Liver (tissue), 9 donors: ENCODE results near the gene HEPHL1. TPM values are rescaled to one million over a fixed set of nuclear protein-coding genes. Genes with fewer than 3 reads are reported as not detected.

Experiments used
- DNase-seq: peaks from one replicate; pipeline ENCODE4 v3.0.0-alpha.2; 2017; ENCODE audit warnings: low spot score
- H3K27ac ChIP-seq, 2 donors: one replicate each; pipeline ENCODE4 v1.7.0; 2013; ENCODE audit warnings: inconsistent platforms in 2 of 2, low read length in 2 of 2, control low read depth in 1 of 2, low read depth in 1 of 2, mild to moderate bottlenecking in 1 of 2
- H3K27me3 ChIP-seq, 4 donors: one replicate each; pipeline versions ENCODE4 v1.6.1 to v1.7.0; 2013; ENCODE audit warnings: low read length in 3 of 4, inconsistent platforms in 1 of 4, mild to moderate bottlenecking in 1 of 4, moderate library complexity in 1 of 4; ENCODE audit not compliant: control insufficient read depth in 4 of 4, insufficient read depth in 4 of 4
- H3K36me3 ChIP-seq, 4 donors: one replicate each; pipeline versions ENCODE4 v1.6.1 to v1.7.0; 2013; ENCODE audit warnings: low read length in 3 of 4, mild to moderate bottlenecking in 3 of 4, low read depth in 1 of 4, moderate library complexity in 1 of 4; ENCODE audit not compliant: control insufficient read depth in 4 of 4, insufficient read depth in 3 of 4
- H3K4me1 ChIP-seq, 4 donors: one replicate each; pipeline versions ENCODE4 v1.6.1 to v1.7.0; 2013; ENCODE audit warnings: low read length in 3 of 4, mild to moderate bottlenecking in 3 of 4, moderate library complexity in 1 of 4; ENCODE audit not compliant: control insufficient read depth in 4 of 4, insufficient read depth in 4 of 4
- H3K4me3 ChIP-seq, 3 donors: one replicate each; pipeline versions ENCODE4 v1.6.1 to v1.7.0; 2013; ENCODE audit warnings: low read length in 3 of 3, control low read depth in 1 of 3, low read depth in 1 of 3, mild to moderate bottlenecking in 1 of 3
- H3K9ac ChIP-seq, 2 donors: one replicate each; pipeline ENCODE4 v1.7.0; 2013; ENCODE audit warnings: low read length in 2 of 2, mild to moderate bottlenecking in 2 of 2, moderate library complexity in 2 of 2, control low read depth in 1 of 2, low read depth in 1 of 2
- H3K9me3 ChIP-seq, 4 donors: one replicate each; pipeline versions ENCODE4 v1.6.1 to v1.7.0; 2013; ENCODE audit warnings: low read length in 3 of 4; ENCODE audit not compliant: control insufficient read depth in 4 of 4
- ATF3 ChIP-seq: IDR thresholded peaks from 2 replicates; pipeline ENCODE4 v1.6.1; 2016; ENCODE audit warnings: antibody characterized with exemption
- CTCF ChIP-seq: fragments of 150-350 bp; IDR thresholded peaks from 2 replicates; pipeline ENCODE4 v1.5.1; 2017; ENCODE audit warnings: improper control_type of control experiment, low read depth, low read length; ENCODE audit not compliant: missing input control
- EGR1 ChIP-seq, 2 donors: IDR thresholded peaks; 2 replicates each; pipeline ENCODE4 v1.6.1; 2016 to 2018; ENCODE audit warnings: antibody characterized with exemption in 2 of 2, low read depth in 2 of 2
- FOXA2 ChIP-seq: IDR thresholded peaks from 2 replicates; pipeline ENCODE4 v1.6.1; 2016; ENCODE audit warnings: antibody characterized with exemption
- GABPA ChIP-seq, 2 donors: IDR thresholded peaks in 1 of 2; conservative IDR thresholded peaks in 1 of 2; 2 replicates each; pipeline ENCODE4 v1.6.1; 2016; ENCODE audit warnings: antibody characterized with exemption in 2 of 2, mild to moderate bottlenecking in 1 of 2, moderate library complexity in 1 of 2
- HNF4A ChIP-seq, 2 donors: conservative IDR thresholded peaks; 2 replicates each; pipeline ENCODE4 v1.6.1; 2016; ENCODE audit warnings: antibody characterized with exemption in 2 of 2, mild to moderate bottlenecking in 2 of 2
- JUND ChIP-seq, 2 donors: IDR thresholded peaks; 2 replicates each; pipeline ENCODE4 v1.6.1; 2016; ENCODE audit warnings: antibody characterized with exemption in 2 of 2
- MAX ChIP-seq: IDR thresholded peaks from 2 replicates; pipeline ENCODE4 v1.6.1; 2016; ENCODE audit warnings: antibody characterized with exemption
- NR2F2 ChIP-seq: IDR thresholded peaks from 2 replicates; pipeline ENCODE4 v1.6.1; 2016; ENCODE audit warnings: antibody characterized with exemption
- RAD21 ChIP-seq, 2 donors: IDR thresholded peaks; 2 replicates each; pipeline ENCODE4 v1.6.1; 2016; ENCODE audit warnings: antibody characterized with exemption in 2 of 2, mild to moderate bottlenecking in 2 of 2
- REST ChIP-seq: IDR thresholded peaks from 2 replicates; pipeline ENCODE4 v1.6.1; 2016; ENCODE audit warnings: antibody characterized with exemption, mild to moderate bottlenecking
- RXRA ChIP-seq, 2 donors: IDR thresholded peaks; 2 replicates each; pipeline ENCODE4 v1.6.1; 2017 to 2018; ENCODE audit warnings: antibody characterized with exemption in 2 of 2, mild to moderate bottlenecking in 1 of 2
- SP1 ChIP-seq: IDR thresholded peaks from 2 replicates; pipeline ENCODE4 v1.6.1; 2018; ENCODE audit warnings: antibody characterized with exemption, mild to moderate bottlenecking
- TAF1 ChIP-seq: conservative IDR thresholded peaks from 2 replicates; pipeline ENCODE4 v1.6.1; 2016; ENCODE audit warnings: antibody characterized with exemption, mild to moderate bottlenecking
- ZBTB33 ChIP-seq: IDR thresholded peaks from 2 replicates; pipeline ENCODE4 v1.6.1; 2016; ENCODE audit warnings: antibody characterized with exemption
- WGBS: extraction: QIAGEN DNeasy Blood & Tissue Kit; methylation state at CpG from one replicate; pipeline ENCODE4 v1.1.7; 2013; 5-methylcytosine and 5-hydroxymethylcytosine counted together
- polyA plus RNA-seq, 2 donors: library from polyadenylated mRNA; stranded (reverse) in 1 of 2; unstranded in 1 of 2; fragments of 200-250 nt in 1 of 2; fragments of >200 nt in 1 of 2; fragmentation: Nextera tagmentation in 1 of 2; extraction: Ambion mirVana in 1 of 2; gene quantifications; one replicate each; pipeline versions ENCODE4 v1.2.1 to v1.2.3, GENCODE V29; 2013 to 2015
- total RNA-seq, 2 donors: library from RNA; depleted of rRNA; stranded (reverse); fragments of >200 nt; gene quantifications; one replicate each; pipeline ENCODE4 v1.2.3, GENCODE V29; 2014
- donor health status: healthy.
- donor health status: healthy.
- donor health status: healthy.
- donor health status: healthy.
- donor health status: healthy.

The HEPHL1 gene
- total and polyA plus RNA-seq, 4 donors: 0.19 TPM; not detected in 3

GRCh38 chr11:93983542-93984195 lies 37.5 kb upstream of the HEPHL1 start:
- Histone ChIP-seq H3K4me1 (no peaks in the 10 kb centered on the region), H3K27ac (no peak overlapping the region), H3K4me3 (no peak overlapping the region), H3K36me3 (no peaks in the 10 kb centered on the region), H3K9ac (no peak overlapping the region), H3K9me3 (peaks cover 0 to 2% (median 0%) of the 10 kb centered on the region in 4 donors), H3K27me3 (peaks cover 0 to 3% (median 0%) of the 10 kb centered on the region in 4 donors)
- DNase-seq: no peak
- WGBS: 52% methylated on average over 3 of the region's 3 CpGs
- TF ChIP-seq TAF1: no peak
- TF ChIP-seq EGR1 (IDR thresholded peaks at IDR 0.05; ENCODE audit: low read depth in 2 of 2): no peak
- no peak for TF ChIP-seq NR2F2
- TF ChIP-seq CTCF: no peak
- no peak for TF ChIP-seq REST
- no peak for TF ChIP-seq FOXA2
- TF ChIP-seq RXRA (IDR thresholded peaks at IDR 0.05): no peak
- no peak for TF ChIP-seq ATF3
- no peak for TF ChIP-seq MAX
- TF ChIP-seq RAD21 (IDR thresholded peaks at IDR 0.05): no peak
- TF ChIP-seq ZBTB33: no peak
- TF ChIP-seq SP1: no peak
- TF ChIP-seq GABPA (IDR thresholded peaks at IDR 0.05 in 1 of 2, conservative IDR thresholded peaks at IDR 0.05 in 1 of 2): no peak
- TF ChIP-seq JUND (IDR thresholded peaks at IDR 0.05): no peak

GRCh38 chr11:93984196-93984567 lies 37.0 kb upstream of the HEPHL1 start:
- Histone ChIP-seq H3K9ac (no peak overlapping the region), H3K9me3 (peaks cover 0 to 1% (median 0%) of the 10 kb centered on the region in 4 donors), H3K4me3 (no peak overlapping the region), H3K27me3 (peaks cover 0 to 3% (median 0%) of the 10 kb centered on the region in 4 donors), H3K4me1 (no peaks in the 10 kb centered on the region), H3K27ac (no peak overlapping the region), H3K36me3 (no peaks in the 10 kb centered on the region)
- 78% methylated on average over 1 of the region's 1 CpG for WGBS
- DNase-seq: no peak
- TF ChIP-seq ZBTB33: no peak
- no peak for TF ChIP-seq JUND (IDR thresholded peaks at IDR 0.05)
- TF ChIP-seq NR2F2: no peak
- TF ChIP-seq MAX: no peak
- no peak for TF ChIP-seq HNF4A (conservative IDR thresholded peaks at IDR 0.05)
- TF ChIP-seq FOXA2: no peak
- no peak for TF ChIP-seq TAF1
- no peak for TF ChIP-seq ATF3
- no peak for TF ChIP-seq CTCF
- TF ChIP-seq RAD21 (IDR thresholded peaks at IDR 0.05): no peak
